ENCODE results near the gene ZNF316.

GRCh38 chr7:6642239-6642839 is 5.2 kb downstream of the ZNF316 start:
- no peak for TF ChIP-seq CTCF (IDR thresholded peaks at IDR 0.05)
- TF ChIP-seq EP300 (IDR thresholded peaks at IDR 0.05): no peak
- TF ChIP-seq POLR2AphosphoS5 (IDR thresholded peaks at IDR 0.05): no peak

Data from gastroesophageal sphincter (tissue), 3 donors.